ENCODE data around the gene FNDC3B.

- no peak for TF ChIP-seq CTCF (IDR thresholded peaks at IDR 0.05)
- no peak for TF ChIP-seq ZFX (IDR thresholded peaks at IDR 0.05; ENCODE audit: borderline replicate concordance)
Observed at GRCh38 chr3:172281884-172282283, 242.5 kb downstream of the FNDC3B start.
